WTC11 (cell line): ENCODE results near the gene PHLPP1.

Experiments used
- CBFB ChIP-seq: sonication (generic); formaldehyde crosslinking; IDR thresholded peaks from 2 replicates; pipeline ENCODE4 v1.8.1; 2022; ENCODE audit warnings: mild to moderate bottlenecking, low read depth, missing genetic modification reagents
- FOXJ3 ChIP-seq: sonication (generic); formaldehyde crosslinking; IDR thresholded peaks from 2 replicates; pipeline ENCODE4 v1.9.0; 2021; ENCODE audit warnings: missing genetic modification reagents, mild to moderate bottlenecking, borderline replicate concordance
- GTF2I ChIP-seq: fragments of 250-450 bp; sonication (Bioruptor Pico); conservative IDR thresholded peaks from 2 replicates; pipeline ENCODE4 v1.4.0; 2021; ENCODE audit warnings: mild to moderate bottlenecking
- IRF2 ChIP-seq: sonication (generic); formaldehyde crosslinking; IDR thresholded peaks from 2 replicates; pipeline ENCODE4 v1.8.0; 2022; ENCODE audit warnings: low read depth, missing genetic modification reagents, borderline replicate concordance
- SMAD4 ChIP-seq: sonication (generic); formaldehyde crosslinking; IDR thresholded peaks from 2 replicates; pipeline ENCODE4 v1.8.0; 2022; ENCODE audit warnings: mild to moderate bottlenecking, missing genetic modification reagents
- SP1 ChIP-seq: sonication (generic); formaldehyde crosslinking; conservative IDR thresholded peaks from 2 replicates; pipeline ENCODE4 v1.8.1; 2022; ENCODE audit warnings: missing genetic modification reagents
- ZBTB21 ChIP-seq: sonication (generic); formaldehyde crosslinking; IDR thresholded peaks from 2 replicates; pipeline ENCODE4 v1.8.1; 2023; ENCODE audit warnings: mild to moderate bottlenecking, missing genetic modification reagents, borderline replicate concordance
- ZNF121 ChIP-seq: sonication (generic); formaldehyde crosslinking; IDR thresholded peaks from 2 replicates; pipeline ENCODE4 v1.8.0; 2023; ENCODE audit warnings: missing genetic modification reagents
- ZNF423 ChIP-seq: fragments of 250-450 bp; sonication (Bioruptor Pico); IDR thresholded peaks from 2 replicates; pipeline ENCODE4 v2.1.2; 2022; ENCODE audit warnings: mild to moderate bottlenecking, moderate library complexity
- TF ChIP-seq, protein P1 (sequence below): fragments of 200-600 bp; IDR thresholded peaks from 2 replicates; pipeline ENCODE4 v1.8.0; 2022; ENCODE audit warnings: antibody characterized with exemption

DNA sequence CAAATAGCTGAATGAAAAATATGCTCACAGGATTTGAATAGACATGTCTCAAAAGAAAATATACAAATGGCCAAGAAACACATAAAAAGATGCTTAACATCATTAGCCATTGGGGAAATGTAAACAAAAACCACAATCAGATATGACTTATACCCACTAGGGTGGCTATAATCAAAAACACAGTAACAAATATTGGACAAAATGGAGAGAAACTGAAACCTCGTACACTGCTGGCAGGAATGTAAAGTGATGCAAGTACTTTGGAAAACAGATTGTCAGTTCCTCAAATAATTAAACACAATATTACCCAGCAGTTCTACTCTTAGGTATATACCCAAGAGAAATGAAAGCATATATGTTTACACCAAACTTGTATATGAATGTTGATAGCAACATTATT lies 213.0 kb downstream of the PHLPP1 start:
- TF ChIP-seq FOXJ3 (CRISPR knock-in tag) (no peak), ZNF121 (no peak), ZNF423 (CRISPR knock-in tag) (no peak), SMAD4 (no peak), ZBTB21 (no peak), CBFB (CRISPR knock-in tag) (no peak), SP1 (CRISPR knock-in tag) (no peak), GTF2I (CRISPR knock-in tag) (no peak), IRF2 (CRISPR knock-in tag) (no peak)
- TF ChIP-seq, protein P1, sequence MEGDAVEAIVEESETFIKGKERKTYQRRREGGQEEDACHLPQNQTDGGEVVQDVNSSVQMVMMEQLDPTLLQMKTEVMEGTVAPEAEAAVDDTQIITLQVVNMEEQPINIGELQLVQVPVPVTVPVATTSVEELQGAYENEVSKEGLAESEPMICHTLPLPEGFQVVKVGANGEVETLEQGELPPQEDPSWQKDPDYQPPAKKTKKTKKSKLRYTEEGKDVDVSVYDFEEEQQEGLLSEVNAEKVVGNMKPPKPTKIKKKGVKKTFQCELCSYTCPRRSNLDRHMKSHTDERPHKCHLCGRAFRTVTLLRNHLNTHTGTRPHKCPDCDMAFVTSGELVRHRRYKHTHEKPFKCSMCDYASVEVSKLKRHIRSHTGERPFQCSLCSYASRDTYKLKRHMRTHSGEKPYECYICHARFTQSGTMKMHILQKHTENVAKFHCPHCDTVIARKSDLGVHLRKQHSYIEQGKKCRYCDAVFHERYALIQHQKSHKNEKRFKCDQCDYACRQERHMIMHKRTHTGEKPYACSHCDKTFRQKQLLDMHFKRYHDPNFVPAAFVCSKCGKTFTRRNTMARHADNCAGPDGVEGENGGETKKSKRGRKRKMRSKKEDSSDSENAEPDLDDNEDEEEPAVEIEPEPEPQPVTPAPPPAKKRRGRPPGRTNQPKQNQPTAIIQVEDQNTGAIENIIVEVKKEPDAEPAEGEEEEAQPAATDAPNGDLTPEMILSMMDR = no peak
